ENCODE measurements around the gene MRPL33. TPM values are rescaled to one million over a fixed set of nuclear protein-coding genes. Genes with fewer than 3 reads are reported as not detected.

The MRPL33 gene
- total and polyA plus RNA-seq, 2 of the 13 experiments (the other 11 are each of a cell fraction or from before 2014, with no cell fraction given): 69.7 to 218 TPM

DNA sequence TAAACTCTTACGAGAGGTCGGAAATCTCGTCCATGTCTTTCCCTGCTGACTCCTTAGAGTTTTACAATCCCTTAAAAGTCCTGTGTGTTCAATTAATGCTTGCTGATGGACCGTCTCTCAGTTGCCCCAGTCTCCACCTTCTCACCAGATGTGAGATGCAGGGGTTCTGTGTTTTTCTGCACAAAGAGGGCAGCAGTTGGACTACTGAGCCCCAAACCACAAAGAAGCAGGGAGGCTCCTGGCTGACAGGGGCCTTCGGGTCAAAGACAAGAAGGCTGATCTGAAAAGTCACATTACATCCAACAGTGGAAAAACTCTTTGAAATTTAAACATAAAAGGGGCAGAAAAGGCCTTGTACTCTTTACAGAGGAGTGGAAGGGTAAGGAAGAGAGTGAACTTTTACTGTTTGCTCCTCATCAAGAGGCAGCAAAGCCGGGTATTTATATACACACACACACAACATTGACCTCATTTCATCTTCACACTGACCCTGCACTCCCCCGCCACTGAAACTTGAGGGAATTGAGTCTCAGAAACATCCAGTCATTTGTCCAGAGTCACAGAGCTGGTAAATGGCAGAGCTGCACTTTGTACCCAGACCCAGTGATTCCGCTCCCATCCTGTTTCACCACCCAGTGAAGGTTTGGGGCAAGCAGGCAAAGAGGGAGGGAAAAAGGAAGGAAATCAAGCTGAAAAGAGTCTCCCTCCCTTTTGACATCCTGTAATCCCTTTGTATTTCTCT, 23.7 kb downstream of the MRPL33 start (continued):
- TF ChIP-seq, protein P1, sequence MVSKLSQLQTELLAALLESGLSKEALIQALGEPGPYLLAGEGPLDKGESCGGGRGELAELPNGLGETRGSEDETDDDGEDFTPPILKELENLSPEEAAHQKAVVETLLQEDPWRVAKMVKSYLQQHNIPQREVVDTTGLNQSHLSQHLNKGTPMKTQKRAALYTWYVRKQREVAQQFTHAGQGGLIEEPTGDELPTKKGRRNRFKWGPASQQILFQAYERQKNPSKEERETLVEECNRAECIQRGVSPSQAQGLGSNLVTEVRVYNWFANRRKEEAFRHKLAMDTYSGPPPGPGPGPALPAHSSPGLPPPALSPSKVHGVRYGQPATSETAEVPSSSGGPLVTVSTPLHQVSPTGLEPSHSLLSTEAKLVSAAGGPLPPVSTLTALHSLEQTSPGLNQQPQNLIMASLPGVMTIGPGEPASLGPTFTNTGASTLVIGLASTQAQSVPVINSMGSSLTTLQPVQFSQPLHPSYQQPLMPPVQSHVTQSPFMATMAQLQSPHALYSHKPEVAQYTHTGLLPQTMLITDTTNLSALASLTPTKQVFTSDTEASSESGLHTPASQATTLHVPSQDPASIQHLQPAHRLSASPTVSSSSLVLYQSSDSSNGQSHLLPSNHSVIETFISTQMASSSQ (IDR thresholded peaks at IDR 0.05; ENCODE audit: low read depth): no peak
- TF ChIP-seq, protein P1 (CRISPR knock-in tag; IDR thresholded peaks at IDR 0.05; ENCODE audit: borderline replicate concordance): no peak
- TF ChIP-seq ZNF33B (CRISPR knock-in tag; IDR thresholded peaks at IDR 0.05): no peak
- 0 out of 2 replicates have a peak, but pooled peaks have one; percentile 26 for TF ChIP-seq MEF2D (CRISPR knock-in tag; IDR thresholded peaks at IDR 0.05)
- peak; percentile 26; the same call in 1 of the 2 replicates for TF ChIP-seq GABPB1 (CRISPR knock-in tag; IDR thresholded peaks at IDR 0.05)
- peak; percentile 65 for TF ChIP-seq PHF21A (CRISPR knock-in tag; IDR thresholded peaks at IDR 0.05)
- peak; percentile 74; the same call in 1 of the 2 replicates for TF ChIP-seq ZNF710 (CRISPR knock-in tag; IDR thresholded peaks at IDR 0.05; ENCODE audit: borderline replicate concordance)
- TF ChIP-seq ZFP36L2 (CRISPR knock-in tag; IDR thresholded peaks at IDR 0.05): no peak
- TF ChIP-seq PAF1 (CRISPR knock-in tag; IDR thresholded peaks at IDR 0.05): no peak
- TF ChIP-seq ZBTB8A (CRISPR knock-in tag; IDR thresholded peaks at IDR 0.05; ENCODE audit: borderline replicate concordance, low read depth): no peak
- TF ChIP-seq ZNF792 (CRISPR knock-in tag; IDR thresholded peaks at IDR 0.05): peak; percentile 20; the same call in 1 of the 2 replicates
- peak; percentile 46; the same call in 1 of the 2 replicates for TF ChIP-seq NCOA2 (CRISPR knock-in tag; IDR thresholded peaks at IDR 0.05)
- no peak for TF ChIP-seq ZSCAN20 (CRISPR knock-in tag; IDR thresholded peaks at IDR 0.05; ENCODE audit: borderline replicate concordance)
- TF ChIP-seq SAP130 (CRISPR knock-in tag; IDR thresholded peaks at IDR 0.05; ENCODE audit: low read depth): peak; percentile 61
- TF ChIP-seq CEBPB (IDR thresholded peaks at IDR 0.05; ENCODE audit: borderline replicate concordance, low read depth, low read length): 0 out of 2 replicates have a peak, but pooled peaks have one; percentile 27
- TF ChIP-seq CCDC6 (CRISPR knock-in tag; IDR thresholded peaks at IDR 0.05): 0 out of 2 replicates have a peak, but pooled peaks have one; percentile 43
- 0 out of 2 replicates have a peak, but pooled peaks have one; percentile 15 for TF ChIP-seq HDAC2 (CRISPR knock-in tag; IDR thresholded peaks at IDR 0.05)
- TF ChIP-seq NR2F1 (CRISPR knock-in tag; IDR thresholded peaks at IDR 0.05): no peak
- peak; percentile 69; the same call in 1 of the 2 replicates for TF ChIP-seq ZNF292 (CRISPR knock-in tag; IDR thresholded peaks at IDR 0.05; ENCODE audit: borderline replicate concordance, low read depth)
- TF ChIP-seq HOXA9 (CRISPR knock-in tag; IDR thresholded peaks at IDR 0.05; ENCODE audit: borderline replicate concordance): no peak
- TF ChIP-seq ZNF446 (CRISPR knock-in tag; IDR thresholded peaks at IDR 0.05): no peak
- TF ChIP-seq ZBTB7B (CRISPR knock-in tag; IDR thresholded peaks at IDR 0.05): peak; percentile 41; the same call in 1 of the 2 replicates
- TF ChIP-seq ETV5 (CRISPR knock-in tag; IDR thresholded peaks at IDR 0.05; ENCODE audit: borderline replicate concordance): peak; percentile 78
- TF ChIP-seq EHMT2 (IDR thresholded peaks at IDR 0.05; ENCODE audit: borderline replicate concordance, low read depth, low read length): peak; percentile 45; the same call in 1 of the 2 replicates
- TF ChIP-seq ZNF703 (CRISPR knock-in tag; IDR thresholded peaks at IDR 0.05; ENCODE audit: borderline replicate concordance): no peak
